ENCODE results near the gene ATP1A3.
A peak's percentile ranks its signal among the peaks of the same experiment; 100 is the strongest.
"Not testable (repeated sequence)": the region's sequence is repeated elsewhere in the genome, so short reads cannot be mapped to it uniquely, and the experiment has no call there.

The ATP1A3 gene

GRCh38 chr19:42010245-42011126, 16.5 kb upstream of the ATP1A3 start:
- DNase-seq (ENCODE audit: low read depth in 2 of 2): no peak

GRCh38 chr19:42006569-42006968, 12.5 kb upstream of the ATP1A3 start:
- DNase-seq (ENCODE audit: low read depth in 2 of 2): no peak

GRCh38 chr19:42005504-42005903, 11.5 kb upstream of the ATP1A3 start:
- no peak for DNase-seq (ENCODE audit: low read depth in 2 of 2)

GRCh38 chr19:42003506-42004294, 9.7 kb upstream of the ATP1A3 start:
- DNase-seq (ENCODE audit: low read depth in 2 of 2): no peak

GRCh38 chr19:41999878-42000208, 5.8 kb upstream of the ATP1A3 start:
- no peak for DNase-seq (ENCODE audit: low read depth in 2 of 2)

GRCh38 chr19:41999071-41999877, 5.2 kb upstream of the ATP1A3 start:
- DNase-seq (ENCODE audit: low read depth in 2 of 2): no peak

GRCh38 chr19:41998246-41999020, 4.4 kb upstream of the ATP1A3 start:
- no peak for DNase-seq (ENCODE audit: low read depth in 2 of 2)

GRCh38 chr19:41997851-41998229, 3.8 kb upstream of the ATP1A3 start:
- no peak for DNase-seq (ENCODE audit: low read depth in 2 of 2)

GRCh38 chr19:41997121-41997850, 3.3 kb upstream of the ATP1A3 start:
- DNase-seq (ENCODE audit: low read depth in 2 of 2): peak in 1 of 2 donors; percentile 22

- no peak for DNase-seq (ENCODE audit: low read depth in 2 of 2)
These were observed 2.1 kb upstream of the ATP1A3 start for GRCh38 chr19:41995959-41996797.

- no peak for DNase-seq (ENCODE audit: low read depth in 2 of 2)
These were observed 1.2 kb upstream of the ATP1A3 start for GRCh38 chr19:41994994-41995958.

- no peak for DNase-seq (ENCODE audit: low read depth in 2 of 2)
These were observed 516 bp upstream of the ATP1A3 start for GRCh38 chr19:41994521-41994971.

GRCh38 chr19:41991925-41992569, 2.0 kb downstream of the ATP1A3 start:
- not testable (repeated sequence) for DNase-seq (ENCODE audit: low read depth in 2 of 2)

- DNase-seq (ENCODE audit: low read depth in 2 of 2): no peak
These were observed 3.0 kb downstream of the ATP1A3 start for GRCh38 chr19:41991025-41991424.

GRCh38 chr19:41990615-41991014, 3.4 kb downstream of the ATP1A3 start:
- DNase-seq (ENCODE audit: low read depth in 2 of 2): no peak

- DNase-seq (ENCODE audit: low read depth in 2 of 2): no peak
These were observed 4.0 kb downstream of the ATP1A3 start for GRCh38 chr19:41990028-41990427.

- no peak for DNase-seq (ENCODE audit: low read depth in 2 of 2)
These were observed 5.1 kb downstream of the ATP1A3 start for GRCh38 chr19:41988947-41989346.

Measured in stimulated activated CD4-positive, alpha-beta T cell treated with anti-CD3 and anti-CD28 coated beads, Interleukin-1b, Interleukin-23, amount 100 ng/mL, for 1 hour (primary cell).